Astrocyte of the cerebellum (primary cell): ENCODE results near the gene CCNL2.
"Not testable (repeated sequence)": the region's sequence is repeated elsewhere in the genome, so short reads cannot be mapped to it uniquely, and the experiment has no call there.

Experiments used
- DNase-seq: peaks from one replicate; pipeline ENCODE4 v3.0.0-alpha.2; 2011; ENCODE audit warnings: low read depth
- H3K4me3 ChIP-seq: 2 replicates; pipeline ENCODE4 v1.5.1; 2011; ENCODE audit warnings: mild to moderate bottlenecking, low read depth, low read length, moderate library complexity
- CTCF ChIP-seq: IDR thresholded peaks from 2 replicates; pipeline ENCODE4 v1.5.1; 2012; ENCODE audit warnings: low read length, low read depth, moderate library complexity, mild to moderate bottlenecking; ENCODE audit errors: missing control alignments
- in situ Hi-C: cut with HindIII; loops from 2 replicates; pipeline ENCODE4 v1.10.0; 2017; ENCODE audit warnings: low sequenced_read_pairs

CCNL2 gene

DNA sequence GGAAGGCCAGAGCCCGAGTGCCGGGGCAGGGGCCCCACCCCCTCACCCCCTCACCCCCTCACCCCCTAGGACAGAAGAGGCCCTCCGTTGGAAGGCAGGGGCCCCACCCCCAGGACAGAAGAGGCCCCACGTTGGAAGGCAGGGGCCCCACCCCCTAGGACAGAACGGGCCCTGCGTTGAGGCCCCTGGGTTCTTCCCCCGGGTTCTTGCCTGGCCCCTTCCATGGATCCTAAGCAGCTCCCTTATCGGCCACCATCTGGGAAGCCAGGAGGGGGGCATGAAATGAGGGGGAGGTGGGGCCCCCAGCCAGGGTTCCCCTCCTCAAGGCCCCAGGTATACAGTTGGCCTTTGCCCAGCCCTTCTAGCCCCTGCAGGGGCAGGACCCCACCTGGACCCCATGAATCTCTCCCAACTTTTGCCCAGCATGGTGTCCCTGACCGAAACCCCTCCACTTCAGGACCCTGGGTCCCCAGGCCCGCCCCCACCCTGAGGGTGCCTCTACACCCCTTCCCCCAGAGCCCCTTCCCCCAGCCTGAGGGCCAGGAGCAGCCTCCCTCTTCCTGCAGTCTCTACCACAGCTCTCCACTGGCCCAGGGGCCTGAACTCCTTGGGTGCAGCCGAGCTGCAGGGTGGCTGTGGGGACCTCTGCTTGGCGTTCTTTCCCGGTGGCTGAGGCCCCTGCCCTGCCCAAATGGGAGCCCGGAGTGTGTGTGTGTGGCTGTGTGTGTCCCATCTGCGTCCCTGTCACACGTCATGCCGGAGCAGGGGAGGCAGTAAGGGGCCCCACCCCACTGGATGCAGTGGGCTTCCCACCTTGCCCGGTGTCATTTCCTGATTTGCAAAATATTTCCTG is 32.1 kb upstream of the CCNL2 start:
- in situ Hi-C loops, result no loop called here
- H3K4me3 ChIP-seq, result no peak overlapping the region
- no peak for TF ChIP-seq CTCF
- DNase-seq, result no peak

- no peak overlapping the region for H3K4me3 ChIP-seq
- TF ChIP-seq CTCF, result peak; percentile 41
- in situ Hi-C loops, result no loop called here
- peak; percentile 40 for DNase-seq
Measured at GRCh38 chr1:1430114-1430982, 31.2 kb upstream of the CCNL2 start.

DNA sequence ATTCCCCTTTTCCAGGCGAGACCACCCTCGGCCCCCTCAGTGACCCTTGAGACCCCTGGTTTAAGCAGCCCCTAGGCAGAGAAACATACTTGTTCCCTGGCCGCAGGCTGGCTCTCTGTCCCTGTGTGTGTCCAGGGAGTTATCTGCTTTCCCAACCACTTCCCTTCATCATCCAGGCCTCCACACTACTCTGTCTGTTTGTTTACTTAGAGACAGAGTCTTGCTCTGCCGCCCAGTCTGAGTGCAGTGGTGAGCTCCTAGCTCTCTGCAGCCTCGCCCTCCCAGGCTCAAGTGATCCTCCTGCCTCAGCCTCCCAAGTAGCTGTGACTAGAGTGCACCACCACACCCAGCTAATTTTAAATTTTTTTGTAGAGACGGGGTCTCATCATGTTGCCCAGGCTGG is 30.5 kb upstream of the CCNL2 start:
- in situ Hi-C loops, result no loop called here
- no peak for TF ChIP-seq CTCF
- no peak overlapping the region for H3K4me3 ChIP-seq
- no peak for DNase-seq

- DNase-seq, H3K4me3 ChIP-seq, in situ Hi-C loops: not testable (repeated sequence)
Measured at GRCh38 chr1:1428967-1429366, 29.8 kb upstream of the CCNL2 start.

- no peak overlapping the region for H3K4me3 ChIP-seq
- no peak for DNase-seq
- TF ChIP-seq CTCF, result no peak
- in situ Hi-C loops, result no loop called here
Measured at GRCh38 chr1:1428174-1428573, 29.0 kb upstream of the CCNL2 start.

DNA sequence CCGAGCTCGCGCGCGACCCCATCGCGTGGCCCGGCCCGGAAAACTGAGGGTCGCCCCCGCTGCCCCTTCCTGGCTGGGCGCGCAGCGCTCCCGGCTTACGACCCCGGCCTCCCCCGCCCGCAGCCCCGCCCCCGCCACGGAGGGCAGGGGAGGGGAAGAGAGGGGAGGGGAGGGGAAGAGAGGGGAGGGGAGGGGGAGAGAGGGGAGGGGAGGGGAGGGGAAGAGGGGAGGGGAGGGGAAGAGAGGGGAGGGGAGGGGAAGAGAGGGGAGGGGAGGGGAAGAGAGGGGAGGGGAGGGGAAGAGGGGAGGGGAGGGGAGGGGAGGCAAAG is 28.6 kb upstream of the CCNL2 start:
- no peak for DNase-seq
- H3K4me3 ChIP-seq, result peak overlapping the region; percentile 41
- in situ Hi-C loops, result no loop called here
- TF ChIP-seq CTCF, result no peak

DNA sequence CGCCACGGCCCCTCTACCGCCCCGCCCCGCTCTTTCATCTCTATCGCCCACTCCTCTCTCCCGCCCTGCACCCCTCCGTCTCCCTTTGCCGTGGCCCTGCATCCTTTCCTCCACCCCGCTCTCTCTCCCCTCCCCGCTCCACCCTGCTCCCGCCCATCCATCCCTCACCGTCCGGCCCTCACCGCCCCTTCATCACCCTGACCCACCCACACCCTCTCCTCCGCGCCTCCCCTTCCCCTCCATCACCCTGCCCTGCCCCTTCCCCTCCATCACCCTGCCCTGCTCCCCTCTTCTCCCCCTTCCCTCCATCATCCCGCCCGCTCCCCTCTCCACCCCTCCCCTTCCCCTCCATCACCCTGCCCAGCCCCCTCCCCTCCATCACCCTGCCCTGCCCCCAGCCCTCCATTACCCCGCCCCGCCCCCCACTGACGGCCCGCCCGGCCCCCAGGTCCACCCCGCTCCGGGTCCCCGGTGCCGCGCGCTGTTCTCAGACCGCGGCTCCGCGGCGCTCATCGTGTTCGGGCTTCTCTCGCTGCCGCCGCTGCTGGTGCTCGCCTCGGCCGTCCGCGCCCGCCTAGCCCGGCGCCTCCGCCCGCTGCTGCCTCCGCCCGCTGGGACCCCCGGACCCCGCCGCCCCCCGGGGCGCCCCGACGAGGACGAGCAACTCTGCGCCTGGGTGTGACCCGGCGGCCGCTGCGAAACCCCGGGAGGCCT is 28.1 kb upstream of the CCNL2 start:
- no peak for TF ChIP-seq CTCF
- H3K4me3 ChIP-seq, result peak overlapping the region; percentile 41
- in situ Hi-C loops, result no loop called here
- no peak for DNase-seq
